Nephron (organoid): ENCODE data around the gene ARPC4.

Experiments
- H3K27ac Mint-ChIP-seq, 3 experiments: 2 replicates each; pipeline ENCODE4 v1.8.0; 2020; ENCODE audit warnings: mixed read lengths in 3 of 3, mild to moderate bottlenecking in 2 of 3, moderate library complexity in 1 of 3
- H3K27me3 Mint-ChIP-seq: 2 replicates; pipeline ENCODE4 v1.8.0; 2021; ENCODE audit warnings: low read depth, mild to moderate bottlenecking, moderate library complexity, mixed read lengths
- H3K36me3 Mint-ChIP-seq: 2 replicates; pipeline ENCODE4 v1.8.0; 2020; ENCODE audit warnings: low read depth, mixed read lengths
- H3K4me1 Mint-ChIP-seq: 2 replicates; pipeline ENCODE4 v1.8.0; 2020; ENCODE audit warnings: mixed read lengths
- H3K4me3 Mint-ChIP-seq, 3 experiments: 2 replicates each; pipeline ENCODE4 v1.8.0; 2020; ENCODE audit warnings: mild to moderate bottlenecking in 3 of 3, mixed read lengths in 3 of 3, moderate library complexity in 2 of 3
- H3K9me3 Mint-ChIP-seq: 2 replicates; pipeline ENCODE4 v1.8.0; 2020; ENCODE audit warnings: mixed read lengths
- CTCF ChIP-seq, 3 experiments: fragments of 200-600 bp; sonication (generic); IDR thresholded peaks; one replicate each; pipeline ENCODE4 v1.5.0; 2021; ENCODE audit warnings: antibody characterized with exemption in 3 of 3; ENCODE audit not compliant: unreplicated experiment in 3 of 3

ARPC4 gene

GRCh38 chr3:9797196-9797945 lies 4.5 kb downstream of the ARPC4 start:
- H3K27ac Mint-ChIP-seq, result no peak overlapping the region
- peak overlapping the region in 1 of 3 experiments; percentile 42 for H3K4me3 Mint-ChIP-seq
- no peaks in the 10 kb centered on the region for H3K27me3 Mint-ChIP-seq
- no peak for TF ChIP-seq CTCF (IDR thresholded peaks at IDR 0.05; ENCODE audit: unreplicated experiment in 3 of 3)
- H3K4me1 Mint-ChIP-seq, result peaks cover 17% of the 10 kb centered on the region
- H3K9me3 Mint-ChIP-seq, result no peaks in the 10 kb centered on the region
- peaks cover 50% of the 10 kb centered on the region for H3K36me3 Mint-ChIP-seq

- Mint-ChIP-seq H3K27ac (no peak overlapping the region), H3K4me3 (no peak overlapping the region), H3K27me3 (no peaks in the 10 kb centered on the region), H3K9me3 (no peaks in the 10 kb centered on the region), H3K4me1 (peaks cover under 1% of the 10 kb centered on the region), H3K36me3 (peaks cover 68% of the 10 kb centered on the region)
- peak; percentile 8 to 24 (median 14) for TF ChIP-seq CTCF (IDR thresholded peaks at IDR 0.05; ENCODE audit: unreplicated experiment in 3 of 3)
These were observed 7.6 kb downstream of the ARPC4 start for GRCh38 chr3:9800529-9800928.

DNA sequence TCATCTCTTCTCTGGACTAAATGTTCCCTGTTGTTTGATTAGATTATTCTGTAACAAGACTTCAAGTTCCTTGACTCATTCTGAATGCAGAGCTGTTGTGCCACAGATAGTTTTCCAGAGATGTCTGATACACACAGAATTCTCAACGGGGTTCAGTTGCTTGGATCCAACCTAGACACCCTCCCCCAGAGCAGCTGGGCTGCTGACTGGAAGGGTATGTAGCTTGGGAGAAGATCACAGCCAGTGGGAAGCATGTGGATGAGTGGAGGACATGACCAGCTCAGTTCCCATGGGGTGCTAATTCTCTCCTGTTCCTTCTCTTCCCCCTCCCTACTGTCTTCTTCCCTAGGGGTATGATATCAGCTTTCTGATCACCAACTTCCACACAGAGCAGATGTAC lies 10.6 kb downstream of the ARPC4 start:
- peaks cover 55% of the 10 kb centered on the region for H3K36me3 Mint-ChIP-seq
- no peak overlapping the region for H3K27ac Mint-ChIP-seq
- H3K4me3 Mint-ChIP-seq, result no peak overlapping the region
- H3K27me3 Mint-ChIP-seq, result no peaks in the 10 kb centered on the region
- no peaks in the 10 kb centered on the region for H3K4me1 Mint-ChIP-seq
- no peaks in the 10 kb centered on the region for H3K9me3 Mint-ChIP-seq
- TF ChIP-seq CTCF (IDR thresholded peaks at IDR 0.05; ENCODE audit: unreplicated experiment in 3 of 3), result no peak

- no peaks in the 10 kb centered on the region for H3K27me3 Mint-ChIP-seq
- H3K4me3 Mint-ChIP-seq, result no peak overlapping the region
- no peak overlapping the region for H3K27ac Mint-ChIP-seq
- H3K9me3 Mint-ChIP-seq, result no peaks in the 10 kb centered on the region
- peaks cover 6% of the 10 kb centered on the region for H3K4me1 Mint-ChIP-seq
- H3K36me3 Mint-ChIP-seq, result peaks cover 45% of the 10 kb centered on the region
- no peak for TF ChIP-seq CTCF (IDR thresholded peaks at IDR 0.05; ENCODE audit: unreplicated experiment in 3 of 3)
These were observed 12.1 kb downstream of the ARPC4 start for GRCh38 chr3:9804996-9805395.

- Mint-ChIP-seq H3K36me3 (peaks cover 36% of the 10 kb centered on the region), H3K9me3 (no peaks in the 10 kb centered on the region), H3K27ac (no peak overlapping the region), H3K4me1 (peaks cover 14% of the 10 kb centered on the region), H3K27me3 (no peaks in the 10 kb centered on the region), H3K4me3 (no peak overlapping the region)
- TF ChIP-seq CTCF (IDR thresholded peaks at IDR 0.05; ENCODE audit: unreplicated experiment in 3 of 3), result no peak
These were observed 13.3 kb downstream of the ARPC4 start for GRCh38 chr3:9806137-9806536.
